CD4-positive, alpha-beta memory T cell (primary cell): ENCODE data around the gene PLBD2. TPM values are rescaled to one million over a fixed set of nuclear protein-coding genes. Genes with fewer than 3 reads are reported as not detected.

Experiments used
- CTCF ChIA-PET: fragments of 350-600 bp; sonication (Branson Sonifier 250); formaldehyde crosslinking; loops from one replicate; lab custom pipeline; 2021; ENCODE audit warnings: inconsistent platforms; ENCODE audit not compliant: partially characterized antibody; lab: Charles Lee
- POLR2A ChIA-PET: fragments of 350-600 bp; sonication (Branson Sonifier 250); formaldehyde crosslinking; loops from one replicate; lab custom pipeline; 2021; ENCODE audit not compliant: partially characterized antibody; lab: Charles Lee
- DNase-seq, 5 donors: peaks; one replicate each; pipeline versions ENCODE4 v3.0.0 to v3.0.0-alpha.2; 2020 to 2022; ENCODE audit warnings: mixed read lengths in 1 of 5
- H3K27ac ChIP-seq: one replicate; pipeline ENCODE4 v1.7.0; 2013; ENCODE audit warnings: low read depth, low read length
- H3K27me3 ChIP-seq: 2 replicates; pipeline ENCODE4 v1.7.0; 2013; ENCODE audit warnings: mild to moderate bottlenecking, low read length, moderate library complexity; ENCODE audit not compliant: insufficient read depth
- H3K36me3 ChIP-seq: 2 replicates; pipeline ENCODE4 v1.7.0; 2013; ENCODE audit warnings: mild to moderate bottlenecking, low read length, moderate library complexity; ENCODE audit not compliant: insufficient read depth
- H3K4me1 ChIP-seq: 2 replicates; pipeline ENCODE4 v1.7.0; 2013; ENCODE audit warnings: mild to moderate bottlenecking, low read length, moderate library complexity; ENCODE audit not compliant: insufficient read depth
- H3K4me3 ChIP-seq, 2 donors: one replicate each; pipeline ENCODE4 v1.7.0; 2013; ENCODE audit warnings: low read length in 2 of 2, mild to moderate bottlenecking in 1 of 2
- H3K9me3 ChIP-seq, 2 donors: one replicate each; pipeline ENCODE4 v1.7.0; 2013; ENCODE audit warnings: low read length in 2 of 2, control low read depth in 1 of 2; ENCODE audit not compliant: control insufficient read depth in 1 of 2
- H3K27ac Mint-ChIP-seq, 7 donors: one replicate each; pipeline ENCODE4 v1.8.0; 2020 to 2021; ENCODE audit warnings: mixed read lengths in 7 of 7, mild to moderate bottlenecking in 6 of 7, inconsistent platforms in 3 of 7, moderate library complexity in 3 of 7
- H3K27me3 Mint-ChIP-seq, 2 donors: one replicate each; pipeline ENCODE4 v1.8.0; 2020 to 2021; ENCODE audit warnings: mixed read lengths in 2 of 2
- H3K36me3 Mint-ChIP-seq, 2 donors: one replicate each; pipeline ENCODE4 v1.8.0; 2020 to 2021; ENCODE audit warnings: mixed read lengths in 2 of 2, inconsistent platforms in 1 of 2, mild to moderate bottlenecking in 1 of 2
- H3K4me1 Mint-ChIP-seq, 4 donors: one replicate each; pipeline ENCODE4 v1.8.0; 2020 to 2021; ENCODE audit warnings: mixed read lengths in 4 of 4, mild to moderate bottlenecking in 1 of 4
- H3K4me3 Mint-ChIP-seq, 8 donors: one replicate each; pipeline ENCODE4 v1.8.0; 2020 to 2021; ENCODE audit warnings: mixed read lengths in 8 of 8, mild to moderate bottlenecking in 7 of 8, moderate library complexity in 6 of 8, inconsistent platforms in 3 of 8
- H3K9me3 Mint-ChIP-seq, 8 donors: one replicate each; pipeline ENCODE4 v1.8.0; 2020 to 2021; ENCODE audit warnings: mixed read lengths in 8 of 8, mild to moderate bottlenecking in 5 of 8, inconsistent platforms in 3 of 8, moderate library complexity in 1 of 8
- intact Hi-C: fragments of 100-400 bp; cut with micrococcal nuclease; formaldehyde crosslinking; loops from one replicate; pipeline ENCODE4 v1.15.1; 2023
- polyA plus RNA-seq, 2 donors: library from polyadenylated mRNA; unstranded; fragments of 300-500 nt; fragmentation: Illumina TruSeq; gene quantifications; one replicate each; pipeline ENCODE4 v1.2.3, GENCODE V29; 2021
- total RNA-seq, 2 experiments: library from RNA; stranded (reverse); gene quantifications; one replicate each; pipeline ENCODE4 v1.2.3, GENCODE V29; 2021

Gene PLBD2
- total and polyA plus RNA-seq, 4 experiments from 2014 or later: 2.2 to 18.4 (median 13.1) TPM

- Mint-ChIP-seq H3K36me3 (no peaks in the 10 kb centered on the region), H3K9me3 (peaks cover 0 to 2% (median 0%) of the 10 kb centered on the region in 8 donors), H3K4me3 (no peak overlapping the region), H3K27ac (no peak overlapping the region), H3K27me3 (peaks cover 2% of the 10 kb centered on the region in 2 donors), H3K4me1 (no peaks in the 10 kb centered on the region)
- POLR2A ChIA-PET: no interaction called here
- no peaks in the 10 kb centered on the region for H3K27me3 ChIP-seq
- H3K9me3 ChIP-seq: no peaks in the 10 kb centered on the region
- intact Hi-C loops: no loop called here
- H3K4me3 ChIP-seq: no peak overlapping the region
- no peaks in the 10 kb centered on the region for H3K4me1 ChIP-seq
- DNase-seq: no peak
- no peak overlapping the region for H3K27ac ChIP-seq
- CTCF ChIA-PET: no interaction called here
- no peaks in the 10 kb centered on the region for H3K36me3 ChIP-seq
Observed at GRCh38 chr12:113396200-113396599, 37.8 kb downstream of the PLBD2 start.

GRCh38 chr12:113396828-113397496 lies 38.6 kb downstream of the PLBD2 start:
- no peaks in the 10 kb centered on the region for H3K4me1 Mint-ChIP-seq
- Histone ChIP-seq H3K36me3 (no peaks in the 10 kb centered on the region), H3K27ac (no peak overlapping the region), H3K4me1 (no peaks in the 10 kb centered on the region), H3K27me3 (no peaks in the 10 kb centered on the region), H3K9me3 (no peaks in the 10 kb centered on the region), H3K4me3 (no peak overlapping the region)
- no peak overlapping the region for H3K4me3 Mint-ChIP-seq
- peaks cover 0 to 2% (median 0%) of the 10 kb centered on the region in 8 donors for H3K9me3 Mint-ChIP-seq
- ChIA-PET POLR2A (no interaction called here), CTCF (interaction anchor here (0.5 kb wide), 1 partner anchor 200 kb away, joined by 3 read pairs; no protein-coding TSS in a partner anchor)
- H3K27ac Mint-ChIP-seq: no peak overlapping the region
- H3K27me3 Mint-ChIP-seq: peaks cover 2% of the 10 kb centered on the region in 2 donors
- intact Hi-C loops: no loop called here
- H3K36me3 Mint-ChIP-seq: no peaks in the 10 kb centered on the region
- DNase-seq: no peak

GRCh38 chr12:113397497-113398197 lies 39.3 kb downstream of the PLBD2 start:
- Mint-ChIP-seq H3K9me3 (peaks cover 0 to 2% (median 0%) of the 10 kb centered on the region in 8 donors), H3K27ac (no peak overlapping the region), H3K4me3 (no peak overlapping the region), H3K27me3 (peaks cover 2% of the 10 kb centered on the region in 2 donors), H3K4me1 (no peaks in the 10 kb centered on the region), H3K36me3 (no peaks in the 10 kb centered on the region)
- H3K36me3 ChIP-seq: no peaks in the 10 kb centered on the region
- no peaks in the 10 kb centered on the region for H3K4me1 ChIP-seq
- DNase-seq: no peak
- H3K9me3 ChIP-seq: no peaks in the 10 kb centered on the region
- no peaks in the 10 kb centered on the region for H3K27me3 ChIP-seq
- ChIA-PET CTCF (no interaction called here), POLR2A (no interaction called here)
- intact Hi-C loops: no loop called here
- H3K27ac ChIP-seq: no peak overlapping the region
- no peak overlapping the region for H3K4me3 ChIP-seq

GRCh38 chr12:113398346-113399290 lies 40.2 kb downstream of the PLBD2 start:
- CTCF ChIA-PET: no interaction called here
- Mint-ChIP-seq H3K27ac (no peak overlapping the region), H3K36me3 (no peaks in the 10 kb centered on the region), H3K9me3 (peaks cover 0 to 2% (median 0%) of the 10 kb centered on the region in 8 donors), H3K4me3 (no peak overlapping the region), H3K27me3 (peaks cover 2 to 3% of the 10 kb centered on the region in 2 donors), H3K4me1 (no peaks in the 10 kb centered on the region)
- Histone ChIP-seq H3K4me1 (no peaks in the 10 kb centered on the region), H3K9me3 (no peaks in the 10 kb centered on the region), H3K27ac (no peak overlapping the region), H3K27me3 (no peaks in the 10 kb centered on the region), H3K36me3 (no peaks in the 10 kb centered on the region), H3K4me3 (no peak overlapping the region)
- POLR2A ChIA-PET: interaction anchor here (0.6 kb wide), 1 partner anchor 91 kb away, joined by 3 read pairs; no protein-coding TSS in a partner anchor
- no peak for DNase-seq
- intact Hi-C loops: no loop called here

GRCh38 chr12:113399490-113399889 lies 41.1 kb downstream of the PLBD2 start:
- no peak for DNase-seq
- Mint-ChIP-seq H3K36me3 (no peaks in the 10 kb centered on the region), H3K9me3 (peaks cover 0 to 2% (median 0%) of the 10 kb centered on the region in 8 donors), H3K4me1 (no peaks in the 10 kb centered on the region), H3K4me3 (no peak overlapping the region), H3K27me3 (peaks cover 3 to 4% of the 10 kb centered on the region in 2 donors), H3K27ac (no peak overlapping the region)
- POLR2A ChIA-PET: no interaction called here
- intact Hi-C loops: no loop called here
- Histone ChIP-seq H3K4me3 (no peak overlapping the region), H3K27ac (no peak overlapping the region), H3K4me1 (no peaks in the 10 kb centered on the region), H3K9me3 (no peaks in the 10 kb centered on the region), H3K27me3 (no peaks in the 10 kb centered on the region), H3K36me3 (no peaks in the 10 kb centered on the region)
- CTCF ChIA-PET: interaction anchor here (0.7 kb wide), 1 partner anchor 37 kb away, joined by 3 read pairs; no protein-coding TSS in a partner anchor

- Mint-ChIP-seq H3K36me3 (no peaks in the 10 kb centered on the region), H3K4me3 (no peak overlapping the region), H3K27me3 (peaks cover 3 to 4% of the 10 kb centered on the region in 2 donors), H3K4me1 (no peaks in the 10 kb centered on the region), H3K27ac (no peak overlapping the region), H3K9me3 (peaks cover 0 to 2% (median 0%) of the 10 kb centered on the region in 8 donors)
- no peak for DNase-seq
- H3K27me3 ChIP-seq: no peaks in the 10 kb centered on the region
- no peaks in the 10 kb centered on the region for H3K9me3 ChIP-seq
- POLR2A ChIA-PET: no interaction called here
- H3K27ac ChIP-seq: no peak overlapping the region
- H3K4me1 ChIP-seq: no peaks in the 10 kb centered on the region
- H3K4me3 ChIP-seq: no peak overlapping the region
- CTCF ChIA-PET: interaction anchor here (0.7 kb wide), 1 partner anchor 36 kb away, joined by 3 read pairs; no protein-coding TSS in a partner anchor
- intact Hi-C loops: no loop called here
- no peaks in the 10 kb centered on the region for H3K36me3 ChIP-seq
Observed at GRCh38 chr12:113400362-113400761, 42.0 kb downstream of the PLBD2 start.
